HEK293 (cell line): ENCODE results near the gene GNG12.
A peak's percentile ranks its signal among the peaks of the same experiment; 100 is the strongest.

Source experiments
- CTCF ChIA-PET: fragments of 350-600 bp; formaldehyde crosslinking; extraction: SDS; loops from one replicate; lab custom pipeline; 2021; ENCODE audit warnings: antibody characterized with exemption; lab: Yijun Ruan, JAX
- POLR2A ChIA-PET: fragments of 300-600 bp; formaldehyde crosslinking; extraction: SDS; loops from one replicate; lab custom pipeline; 2020; ENCODE audit warnings: antibody characterized with exemption, inconsistent platforms; lab: Yijun Ruan, JAX
- H3K27ac ChIP-seq: fragments of 200-500 bp; sonication (Bioruptor generic); 2 replicates; pipeline ENCODE4 v1.5.1; 2014; ENCODE audit warnings: low read depth, low read length, control low read depth, inconsistent platforms; ENCODE audit errors: extremely low read depth
- H3K36me3 ChIP-seq, 2 experiments: fragments of 200-500 bp in 1 of 2; sonication (Bioruptor generic) in 1 of 2; 1 replicate in 1 of 2; 2 replicates in 1 of 2; pipeline ENCODE4 v1.5.1; 2014 to 2017; ENCODE audit warnings: inconsistent platforms in 2 of 2, low read length in 2 of 2; ENCODE audit not compliant: control insufficient read depth in 2 of 2, insufficient read depth in 1 of 2
- H3K4me1 ChIP-seq: fragments of 200-500 bp; sonication (Bioruptor generic); 2 replicates; pipeline ENCODE4 v1.5.1; 2014; ENCODE audit warnings: mild to moderate bottlenecking, low read length, inconsistent platforms; ENCODE audit not compliant: control insufficient read depth, insufficient read depth
- H3K4me3 ChIP-seq: 2 replicates; pipeline ENCODE4 v1.5.1; 2011; ENCODE audit warnings: low read depth, mild to moderate bottlenecking, control low read depth, low read length, moderate library complexity
- H3K9me3 ChIP-seq: fragments of 200-500 bp; sonication (Bioruptor generic); 2 replicates; pipeline ENCODE4 v1.5.1; 2014; ENCODE audit warnings: low read depth, low read length, inconsistent platforms; ENCODE audit not compliant: control insufficient read depth, insufficient read depth
- FEZF1 ChIP-seq: fragments of 450-650 bp; formaldehyde crosslinking; IDR thresholded peaks from 2 replicates; pipeline ENCODE4 v1.5.1; 2016; ENCODE audit warnings: missing biosample characterization, missing genetic modification characterization
- HOXD13 ChIP-seq: sonication (generic); formaldehyde crosslinking; IDR thresholded peaks from 2 replicates; pipeline ENCODE4 v1.8.0; 2022; ENCODE audit warnings: missing genetic modification reagents, borderline replicate concordance
- IKZF3 ChIP-seq: fragments of 450-650 bp; IDR thresholded peaks from 2 replicates; pipeline ENCODE4 v1.5.0; 2018; ENCODE audit warnings: missing biosample characterization, mild to moderate bottlenecking, missing genetic modification characterization, moderate library complexity
- KLF1 ChIP-seq: fragments of 450-650 bp; formaldehyde crosslinking; IDR thresholded peaks from 2 replicates; pipeline ENCODE4 v1.5.1; 2016; ENCODE audit warnings: missing biosample characterization, missing genetic modification characterization
- PRDM1 ChIP-seq: fragments of 450-650 bp; formaldehyde crosslinking; IDR thresholded peaks from 2 replicates; pipeline ENCODE4; 2016; ENCODE audit warnings: missing biosample characterization, missing genetic modification characterization
- TRIM28 ChIP-seq: IDR thresholded peaks from 2 replicates; pipeline ENCODE4 v1.6.1; 2011; ENCODE audit warnings: low read length, control low read depth, borderline replicate concordance
- ZBTB1 ChIP-seq: fragments of 450-650 bp; formaldehyde crosslinking; IDR thresholded peaks from 2 replicates; pipeline ENCODE4 v1.5.1; 2016; ENCODE audit warnings: missing biosample characterization, missing genetic modification characterization
- ZFP3 ChIP-seq: fragments of 450-650 bp; formaldehyde crosslinking; IDR thresholded peaks from 2 replicates; pipeline ENCODE4 v1.5.1; 2016; ENCODE audit warnings: low read depth, missing biosample characterization, missing genetic modification characterization
- ZNF132 ChIP-seq: fragments of 450-650 bp; formaldehyde crosslinking; IDR thresholded peaks from 2 replicates; pipeline ENCODE4 v1.5.1; 2017; ENCODE audit warnings: missing biosample characterization, missing genetic modification characterization, borderline replicate concordance
- ZNF2 ChIP-seq: fragments of 450-650 bp; formaldehyde crosslinking; IDR thresholded peaks from 2 replicates; pipeline ENCODE4 v1.5.1; 2016; ENCODE audit warnings: missing biosample characterization, missing genetic modification characterization
- ZNF24 ChIP-seq: fragments of 450-650 bp; formaldehyde crosslinking; IDR thresholded peaks from 2 replicates; pipeline ENCODE4 v1.5.1; 2016; ENCODE audit warnings: missing biosample characterization, missing genetic modification characterization
- ZNF302 ChIP-seq: fragments of 450-650 bp; formaldehyde crosslinking; IDR thresholded peaks from 2 replicates; pipeline ENCODE4 v1.5.1; 2016; ENCODE audit warnings: missing biosample characterization, missing genetic modification characterization, low read depth
- ZNF354C ChIP-seq: fragments of 450-650 bp; formaldehyde crosslinking; IDR thresholded peaks from 2 replicates; pipeline ENCODE4 v1.5.1; 2016; ENCODE audit warnings: missing biosample characterization, missing genetic modification characterization, low read depth, borderline replicate concordance
- ZNF404 ChIP-seq: fragments of 450-650 bp; formaldehyde crosslinking; IDR thresholded peaks from 2 replicates; pipeline ENCODE4 v1.5.1; 2017; ENCODE audit warnings: missing biosample characterization, missing genetic modification characterization
- ZNF510 ChIP-seq: fragments of 450-650 bp; formaldehyde crosslinking; IDR thresholded peaks from 2 replicates; pipeline ENCODE4 v1.5.1; 2018; ENCODE audit warnings: mild to moderate bottlenecking, missing genetic modification characterization, missing biosample characterization; ENCODE audit not compliant: insufficient replicate concordance
- ZNF596 ChIP-seq: fragments of 450-650 bp; IDR thresholded peaks from 2 replicates; pipeline ENCODE4 v1.5.0; 2018; ENCODE audit warnings: missing biosample characterization, mild to moderate bottlenecking, missing genetic modification characterization, moderate library complexity
- ZNF768 ChIP-seq: fragments of 450-650 bp; formaldehyde crosslinking; IDR thresholded peaks from 2 replicates; pipeline ENCODE4 v1.5.1; 2018; ENCODE audit warnings: missing biosample characterization, mild to moderate bottlenecking, missing genetic modification characterization
- ZSCAN23 ChIP-seq: fragments of 450-650 bp; formaldehyde crosslinking; IDR thresholded peaks from 2 replicates; pipeline ENCODE4 v1.5.1; 2016; ENCODE audit warnings: missing biosample characterization, missing genetic modification characterization
- ZSCAN30 ChIP-seq: fragments of 450-650 bp; IDR thresholded peaks from 2 replicates; pipeline ENCODE4 v1.5.1; 2018; ENCODE audit warnings: missing biosample characterization, mild to moderate bottlenecking, missing genetic modification characterization, moderate library complexity
- TF ChIP-seq, protein P1 (sequence below): fragments of 450-650 bp; formaldehyde crosslinking; IDR thresholded peaks from 2 replicates; pipeline ENCODE4 v1.5.1; 2016; ENCODE audit warnings: missing biosample characterization, missing genetic modification characterization
- TF ChIP-seq, protein P2 (sequence below): fragments of 450-650 bp; formaldehyde crosslinking; IDR thresholded peaks from 2 replicates; pipeline ENCODE4 v1.5.1; 2017; ENCODE audit warnings: missing biosample characterization, missing genetic modification characterization
- TF ChIP-seq, protein P3 (sequence below): fragments of 450-650 bp; formaldehyde crosslinking; IDR thresholded peaks from 2 replicates; pipeline ENCODE4 v1.5.1; 2016; ENCODE audit warnings: missing biosample characterization, missing genetic modification characterization
- TF ChIP-seq, protein P4 (sequence below): fragments of 450-650 bp; formaldehyde crosslinking; IDR thresholded peaks from 2 replicates; pipeline ENCODE4 v1.5.1; 2016; ENCODE audit warnings: missing biosample characterization, missing genetic modification characterization

GNG12 gene

DNA sequence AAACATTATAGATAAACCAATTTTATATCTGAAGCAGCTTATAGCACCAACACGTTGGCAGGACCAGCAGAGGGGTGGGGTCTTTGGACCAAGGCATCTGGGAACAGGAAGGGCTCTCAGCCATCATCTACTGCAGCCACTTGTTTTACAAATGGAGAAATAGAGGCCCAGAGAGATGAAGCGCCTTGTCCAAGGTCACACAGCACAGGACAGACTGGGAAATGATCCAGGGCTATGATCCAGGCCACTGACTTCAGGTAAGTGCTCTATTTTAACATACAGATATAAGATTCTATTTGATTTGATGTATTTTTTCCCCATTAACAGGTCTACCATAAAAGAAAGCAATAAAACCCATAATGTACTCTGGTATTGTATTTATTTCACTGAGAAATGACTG lies 131.4 kb downstream of the GNG12 start (continued):
- peak; percentile 49; the same call in 1 of the 2 replicates for TF ChIP-seq ZNF768 (tag by site-specific recombination)

DNA sequence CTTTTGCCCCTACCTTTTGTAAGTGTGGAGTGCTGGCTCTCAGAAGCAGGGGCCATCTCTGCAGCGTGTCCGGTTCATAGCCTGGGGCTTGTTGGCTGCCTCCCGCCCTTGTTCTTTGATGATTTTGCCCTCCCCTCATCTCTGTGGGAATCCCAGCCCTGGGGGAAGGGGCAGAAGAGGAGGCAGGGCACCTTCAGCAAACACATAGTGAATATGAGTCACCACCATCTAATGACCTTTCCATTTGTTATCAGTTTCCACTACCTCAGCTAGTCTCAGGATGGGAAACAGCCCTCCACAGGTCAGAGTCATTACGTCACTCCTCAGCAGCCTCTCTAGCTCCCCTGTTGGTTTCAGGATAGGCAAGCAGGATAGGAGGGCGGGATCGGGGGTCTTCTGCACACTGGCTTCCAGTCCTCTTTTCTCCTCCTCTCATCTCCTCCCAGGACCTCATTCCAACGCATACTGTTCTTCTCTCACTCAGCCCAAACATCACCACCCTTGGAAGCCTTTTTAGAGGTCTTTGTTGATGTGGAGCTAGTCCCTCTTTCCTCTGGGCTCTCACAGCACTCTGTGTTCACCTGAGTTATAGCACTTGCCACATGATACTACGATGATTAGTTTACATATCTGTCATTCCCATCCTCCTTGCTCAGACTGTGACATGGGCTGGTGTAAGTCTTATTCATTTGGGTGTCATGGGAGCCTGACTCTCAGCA lies 132.4 kb downstream of the GNG12 start:
- Histone ChIP-seq H3K4me1 (peaks cover 4% of the 10 kb centered on the region; the same call in 1 of the 2 replicates), H3K27ac (peak overlapping the region; percentile 36; the same call in 1 of the 2 replicates), H3K4me3 (no peak overlapping the region), H3K9me3 (no peaks in the 10 kb centered on the region), H3K36me3 (peaks cover 0 to 17% of the 10 kb centered on the region in 2 experiments; a peak in 1 of 3 replicates)
- POLR2A ChIA-PET = interaction anchor here (0.6 to 3.7 kb wide), 6 partner anchors 10 to 59 kb away, joined by 3 to 77 read pairs (median 4); partner anchors contain the start of gene GADD45A
- CTCF ChIA-PET = interaction anchor here (0.5 to 2.0 kb wide), 16 partner anchors 9 to 625 kb away, joined by 3 to 12 read pairs (median 4); partner anchors contain the start of gene GADD45A
- peak; percentile 68; the same call in 1 of the 2 replicates for TF ChIP-seq TRIM28
- TF ChIP-seq ZSCAN30 = peak; percentile 90
- TF ChIP-seq, protein P1, sequence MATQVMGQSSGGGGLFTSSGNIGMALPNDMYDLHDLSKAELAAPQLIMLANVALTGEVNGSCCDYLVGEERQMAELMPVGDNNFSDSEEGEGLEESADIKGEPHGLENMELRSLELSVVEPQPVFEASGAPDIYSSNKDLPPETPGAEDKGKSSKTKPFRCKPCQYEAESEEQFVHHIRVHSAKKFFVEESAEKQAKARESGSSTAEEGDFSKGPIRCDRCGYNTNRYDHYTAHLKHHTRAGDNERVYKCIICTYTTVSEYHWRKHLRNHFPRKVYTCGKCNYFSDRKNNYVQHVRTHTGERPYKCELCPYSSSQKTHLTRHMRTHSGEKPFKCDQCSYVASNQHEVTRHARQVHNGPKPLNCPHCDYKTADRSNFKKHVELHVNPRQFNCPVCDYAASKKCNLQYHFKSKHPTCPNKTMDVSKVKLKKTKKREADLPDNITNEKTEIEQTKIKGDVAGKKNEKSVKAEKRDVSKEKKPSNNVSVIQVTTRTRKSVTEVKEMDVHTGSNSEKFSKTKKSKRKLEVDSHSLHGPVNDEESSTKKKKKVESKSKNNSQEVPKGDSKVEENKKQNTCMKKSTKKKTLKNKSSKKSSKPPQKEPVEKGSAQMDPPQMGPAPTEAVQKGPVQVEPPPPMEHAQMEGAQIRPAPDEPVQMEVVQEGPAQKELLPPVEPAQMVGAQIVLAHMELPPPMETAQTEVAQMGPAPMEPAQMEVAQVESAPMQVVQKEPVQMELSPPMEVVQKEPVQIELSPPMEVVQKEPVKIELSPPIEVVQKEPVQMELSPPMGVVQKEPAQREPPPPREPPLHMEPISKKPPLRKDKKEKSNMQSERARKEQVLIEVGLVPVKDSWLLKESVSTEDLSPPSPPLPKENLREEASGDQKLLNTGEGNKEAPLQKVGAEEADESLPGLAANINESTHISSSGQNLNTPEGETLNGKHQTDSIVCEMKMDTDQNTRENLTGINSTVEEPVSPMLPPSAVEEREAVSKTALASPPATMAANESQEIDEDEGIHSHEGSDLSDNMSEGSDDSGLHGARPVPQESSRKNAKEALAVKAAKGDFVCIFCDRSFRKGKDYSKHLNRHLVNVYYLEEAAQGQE (tag by site-specific recombination) = peak; percentile 55; the same call in 1 of the 2 replicates
- TF ChIP-seq ZNF354C (tag by site-specific recombination) = no peak
- peak; percentile 4; the same call in 1 of the 2 replicates for TF ChIP-seq ZNF596
- TF ChIP-seq, protein P2, sequence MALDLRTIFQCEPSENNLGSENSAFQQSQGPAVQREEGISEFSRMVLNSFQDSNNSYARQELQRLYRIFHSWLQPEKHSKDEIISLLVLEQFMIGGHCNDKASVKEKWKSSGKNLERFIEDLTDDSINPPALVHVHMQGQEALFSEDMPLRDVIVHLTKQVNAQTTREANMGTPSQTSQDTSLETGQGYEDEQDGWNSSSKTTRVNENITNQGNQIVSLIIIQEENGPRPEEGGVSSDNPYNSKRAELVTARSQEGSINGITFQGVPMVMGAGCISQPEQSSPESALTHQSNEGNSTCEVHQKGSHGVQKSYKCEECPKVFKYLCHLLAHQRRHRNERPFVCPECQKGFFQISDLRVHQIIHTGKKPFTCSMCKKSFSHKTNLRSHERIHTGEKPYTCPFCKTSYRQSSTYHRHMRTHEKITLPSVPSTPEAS = no peak
- TF ChIP-seq ZNF510 (tag by site-specific recombination) = peak; percentile 12
- TF ChIP-seq FEZF1 (tag by site-specific recombination) = peak; percentile 75
- TF ChIP-seq ZBTB1 (tag by site-specific recombination) = peak; percentile 86; the same call in 1 of the 2 replicates
- TF ChIP-seq, protein P3, sequence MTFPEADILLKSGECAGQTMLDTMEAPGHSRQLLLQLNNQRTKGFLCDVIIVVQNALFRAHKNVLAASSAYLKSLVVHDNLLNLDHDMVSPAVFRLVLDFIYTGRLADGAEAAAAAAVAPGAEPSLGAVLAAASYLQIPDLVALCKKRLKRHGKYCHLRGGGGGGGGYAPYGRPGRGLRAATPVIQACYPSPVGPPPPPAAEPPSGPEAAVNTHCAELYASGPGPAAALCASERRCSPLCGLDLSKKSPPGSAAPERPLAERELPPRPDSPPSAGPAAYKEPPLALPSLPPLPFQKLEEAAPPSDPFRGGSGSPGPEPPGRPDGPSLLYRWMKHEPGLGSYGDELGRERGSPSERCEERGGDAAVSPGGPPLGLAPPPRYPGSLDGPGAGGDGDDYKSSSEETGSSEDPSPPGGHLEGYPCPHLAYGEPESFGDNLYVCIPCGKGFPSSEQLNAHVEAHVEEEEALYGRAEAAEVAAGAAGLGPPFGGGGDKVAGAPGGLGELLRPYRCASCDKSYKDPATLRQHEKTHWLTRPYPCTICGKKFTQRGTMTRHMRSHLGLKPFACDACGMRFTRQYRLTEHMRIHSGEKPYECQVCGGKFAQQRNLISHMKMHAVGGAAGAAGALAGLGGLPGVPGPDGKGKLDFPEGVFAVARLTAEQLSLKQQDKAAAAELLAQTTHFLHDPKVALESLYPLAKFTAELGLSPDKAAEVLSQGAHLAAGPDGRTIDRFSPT (tag by site-specific recombination) = peak; percentile 98
- peak; percentile 72; the same call in 1 of the 2 replicates for TF ChIP-seq HOXD13 (CRISPR knock-in tag)
- peak; percentile 86; the same call in 1 of the 2 replicates for TF ChIP-seq ZNF2 (tag by site-specific recombination)
- peak; percentile 79 for TF ChIP-seq PRDM1 (tag by site-specific recombination)
- no peak for TF ChIP-seq ZNF302 (tag by site-specific recombination)
- peak; percentile 96 for TF ChIP-seq IKZF3
- TF ChIP-seq, protein P4, sequence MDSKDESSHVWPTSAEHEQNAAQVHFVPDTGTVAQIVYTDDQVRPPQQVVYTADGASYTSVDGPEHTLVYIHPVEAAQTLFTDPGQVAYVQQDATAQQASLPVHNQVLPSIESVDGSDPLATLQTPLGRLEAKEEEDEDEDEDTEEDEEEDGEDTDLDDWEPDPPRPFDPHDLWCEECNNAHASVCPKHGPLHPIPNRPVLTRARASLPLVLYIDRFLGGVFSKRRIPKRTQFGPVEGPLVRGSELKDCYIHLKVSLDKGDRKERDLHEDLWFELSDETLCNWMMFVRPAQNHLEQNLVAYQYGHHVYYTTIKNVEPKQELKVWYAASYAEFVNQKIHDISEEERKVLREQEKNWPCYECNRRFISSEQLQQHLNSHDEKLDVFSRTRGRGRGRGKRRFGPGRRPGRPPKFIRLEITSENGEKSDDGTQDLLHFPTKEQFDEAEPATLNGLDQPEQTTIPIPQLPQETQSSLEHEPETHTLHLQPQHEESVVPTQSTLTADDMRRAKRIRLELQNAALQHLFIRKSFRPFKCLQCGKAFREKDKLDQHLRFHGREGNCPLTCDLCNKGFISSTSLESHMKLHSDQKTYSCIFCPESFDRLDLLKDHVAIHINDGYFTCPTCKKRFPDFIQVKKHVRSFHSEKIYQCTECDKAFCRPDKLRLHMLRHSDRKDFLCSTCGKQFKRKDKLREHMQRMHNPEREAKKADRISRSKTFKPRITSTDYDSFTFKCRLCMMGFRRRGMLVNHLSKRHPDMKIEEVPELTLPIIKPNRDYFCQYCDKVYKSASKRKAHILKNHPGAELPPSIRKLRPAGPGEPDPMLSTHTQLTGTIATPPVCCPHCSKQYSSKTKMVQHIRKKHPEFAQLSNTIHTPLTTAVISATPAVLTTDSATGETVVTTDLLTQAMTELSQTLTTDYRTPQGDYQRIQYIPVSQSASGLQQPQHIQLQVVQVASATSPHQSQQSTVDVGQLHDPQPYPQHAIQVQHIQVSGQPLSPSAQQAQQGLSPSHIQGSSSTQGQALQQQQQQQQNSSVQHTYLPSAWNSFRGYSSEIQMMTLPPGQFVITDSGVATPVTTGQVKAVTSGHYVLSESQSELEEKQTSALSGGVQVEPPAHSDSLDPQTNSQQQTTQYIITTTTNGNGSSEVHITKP (tag by site-specific recombination) = peak; percentile 63; the same call in 1 of the 2 replicates
- peak; percentile 77; the same call in 1 of the 2 replicates for TF ChIP-seq ZSCAN23 (tag by site-specific recombination)
- TF ChIP-seq ZNF404 = no peak
- no peak for TF ChIP-seq ZFP3 (tag by site-specific recombination)
- TF ChIP-seq ZNF132 (tag by site-specific recombination) = no peak
- peak; percentile 91 for TF ChIP-seq KLF1 (tag by site-specific recombination)
- TF ChIP-seq ZNF24 (tag by site-specific recombination) = peak; percentile 91
